ENCODE data around the gene IGSF1.

Gene IGSF1

GRCh38 chrX:131288738-131289511 is at the start of gene IGSF1:
Gene IGSF1 (minus strand): TSS chrX:131289306. CDS start chrX:131286674, 2,632 bp downstream.
- FAIRE-seq (no peak), DNase-seq (ENCODE audit: extremely low spot score, insufficient read length, low read depth) (no peak)

GRCh38 chrX:131332331-131332730 is 43.2 kb upstream of the IGSF1 start:
- no peak for FAIRE-seq
- DNase-seq (ENCODE audit: extremely low spot score, insufficient read length, low read depth), result no peak

GRCh38 chrX:131331152-131331551 is 42.0 kb upstream of the IGSF1 start:
- DNase-seq (ENCODE audit: extremely low spot score, insufficient read length, low read depth), result no peak
- FAIRE-seq, result no peak

- FAIRE-seq, result no peak
- DNase-seq (ENCODE audit: extremely low spot score, insufficient read length, low read depth), result no peak
These were observed 41.6 kb upstream of the IGSF1 start for GRCh38 chrX:131330735-131331134.

DNA sequence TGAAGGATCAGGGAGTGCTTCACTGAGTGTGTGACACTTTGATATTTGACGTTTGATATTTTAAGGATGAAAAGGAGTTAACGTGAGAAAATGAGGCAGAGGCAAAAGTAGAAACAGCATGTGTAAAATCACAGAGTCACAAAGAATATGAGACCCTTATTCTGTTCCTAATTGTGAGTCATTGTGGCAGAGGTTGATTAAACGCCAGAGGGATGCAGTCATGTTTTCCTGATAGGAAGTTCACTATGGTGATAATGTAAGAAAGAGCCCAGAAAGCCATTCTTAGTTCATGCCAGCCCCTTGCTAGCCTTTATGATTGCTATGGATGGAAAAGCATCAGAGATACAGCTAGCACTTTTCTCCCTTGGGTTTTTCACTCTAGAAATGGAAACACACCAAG is 33.5 kb upstream of the IGSF1 start:
- DNase-seq (ENCODE audit: extremely low spot score, insufficient read length, low read depth), result no peak
- FAIRE-seq, result no peak

- no peak for DNase-seq (ENCODE audit: extremely low spot score, insufficient read length, low read depth)
- no peak for FAIRE-seq
These were observed 28.2 kb upstream of the IGSF1 start for GRCh38 chrX:131317326-131317725.

- FAIRE-seq (no peak), DNase-seq (ENCODE audit: extremely low spot score, insufficient read length, low read depth) (no peak)
These were observed 27.2 kb upstream of the IGSF1 start for GRCh38 chrX:131316260-131316659.

GRCh38 chrX:131308980-131309379 is 19.9 kb upstream of the IGSF1 start:
- DNase-seq (ENCODE audit: extremely low spot score, insufficient read length, low read depth) (no peak), FAIRE-seq (no peak)

DNA sequence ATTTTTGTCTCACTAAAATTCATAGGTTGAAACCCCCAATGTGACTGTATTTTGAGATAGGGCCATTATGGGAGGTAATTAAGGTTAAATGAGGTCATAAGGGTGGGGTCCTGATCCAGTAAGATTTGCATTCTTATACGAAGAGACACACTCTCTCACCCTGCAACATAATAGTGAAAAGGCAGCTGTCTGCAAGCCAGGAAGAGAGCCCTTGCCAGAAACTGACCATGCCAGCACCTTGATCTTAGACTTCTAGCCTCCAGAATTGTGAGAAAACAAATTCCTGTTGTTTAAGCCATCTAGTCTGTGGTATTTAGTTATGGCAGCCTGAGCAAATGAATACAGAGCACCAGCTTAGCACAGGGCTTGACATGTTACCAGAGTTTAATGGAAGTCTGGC is 17.5 kb upstream of the IGSF1 start:
- FAIRE-seq (no peak), DNase-seq (ENCODE audit: extremely low spot score, insufficient read length, low read depth) (no peak)

GRCh38 chrX:131305926-131306325 is 16.8 kb upstream of the IGSF1 start:
- no peak for FAIRE-seq
- DNase-seq (ENCODE audit: extremely low spot score, insufficient read length, low read depth), result no peak

DNA sequence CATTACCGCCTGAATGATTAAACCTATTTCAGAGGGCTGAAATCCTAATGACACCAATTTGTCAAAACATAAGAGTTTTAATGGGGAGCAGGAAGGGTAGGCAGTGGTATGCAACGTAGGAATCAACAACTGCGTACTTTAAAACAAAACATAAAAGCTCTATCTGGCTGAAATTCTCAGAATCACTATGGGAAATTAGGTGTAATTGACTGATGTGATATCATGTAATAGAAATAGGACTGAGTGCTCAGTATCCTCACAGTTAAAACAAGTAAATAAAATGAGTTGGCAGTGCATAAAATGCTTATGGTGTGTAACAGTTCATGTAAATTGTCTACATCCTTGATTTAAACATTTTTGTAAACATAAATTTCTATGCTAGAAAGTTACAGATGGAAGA is 13.6 kb upstream of the IGSF1 start:
- DNase-seq (ENCODE audit: extremely low spot score, insufficient read length, low read depth), result no peak
- FAIRE-seq, result no peak

GRCh38 chrX:131301155-131301554 is 12.0 kb upstream of the IGSF1 start:
- DNase-seq (ENCODE audit: extremely low spot score, insufficient read length, low read depth) (no peak), FAIRE-seq (no peak)

GRCh38 chrX:131298846-131299245 is 9.7 kb upstream of the IGSF1 start:
- DNase-seq (ENCODE audit: extremely low spot score, insufficient read length, low read depth) (no peak), FAIRE-seq (peak; percentile 56)

DNA sequence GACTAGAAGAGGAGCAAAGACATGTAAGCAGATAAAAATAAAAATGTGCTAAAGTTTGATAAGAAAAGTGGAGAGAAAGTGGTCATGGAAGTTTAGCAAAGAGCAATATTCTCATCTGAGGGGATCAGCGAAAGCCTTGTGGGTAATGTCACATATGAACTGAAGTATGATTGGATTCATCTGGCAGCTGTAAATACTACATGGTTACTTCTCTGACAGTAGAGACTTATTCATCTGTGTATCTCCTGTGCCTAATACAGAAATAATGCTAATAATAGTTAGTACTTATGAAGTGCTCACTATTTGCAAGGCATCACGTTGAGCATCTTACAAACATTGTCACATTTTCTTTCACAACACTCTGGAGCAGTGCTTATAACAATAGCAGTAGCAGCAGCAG is 8.9 kb upstream of the IGSF1 start:
- no peak for FAIRE-seq
- no peak for DNase-seq (ENCODE audit: extremely low spot score, insufficient read length, low read depth)

DNA sequence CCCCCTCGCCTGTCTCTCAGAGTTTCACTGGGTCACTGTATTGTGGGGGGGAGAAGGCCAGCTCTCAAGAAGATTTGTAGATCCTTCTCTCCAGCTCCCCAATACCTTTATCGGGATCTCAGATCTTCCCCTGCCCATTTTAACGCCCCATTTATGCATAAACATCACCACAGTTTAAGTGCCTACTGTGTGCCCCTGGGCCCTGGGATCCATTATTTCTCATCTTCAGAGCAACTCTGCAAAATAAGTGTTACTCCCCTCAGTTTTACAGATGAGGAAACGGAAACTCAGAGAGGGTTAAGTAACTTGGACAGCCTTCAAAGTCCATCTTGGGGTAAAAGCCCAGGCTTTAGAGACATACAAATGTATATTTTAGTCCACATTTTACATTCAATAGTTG is 421 bp upstream of the IGSF1 start:
- DNase-seq (ENCODE audit: extremely low spot score, insufficient read length, low read depth) (no peak), FAIRE-seq (no peak)

- FAIRE-seq (no peak), DNase-seq (ENCODE audit: extremely low spot score, insufficient read length, low read depth) (no peak)
These were observed 918 bp downstream of the IGSF1 start for GRCh38 chrX:131288188-131288587.

DNA sequence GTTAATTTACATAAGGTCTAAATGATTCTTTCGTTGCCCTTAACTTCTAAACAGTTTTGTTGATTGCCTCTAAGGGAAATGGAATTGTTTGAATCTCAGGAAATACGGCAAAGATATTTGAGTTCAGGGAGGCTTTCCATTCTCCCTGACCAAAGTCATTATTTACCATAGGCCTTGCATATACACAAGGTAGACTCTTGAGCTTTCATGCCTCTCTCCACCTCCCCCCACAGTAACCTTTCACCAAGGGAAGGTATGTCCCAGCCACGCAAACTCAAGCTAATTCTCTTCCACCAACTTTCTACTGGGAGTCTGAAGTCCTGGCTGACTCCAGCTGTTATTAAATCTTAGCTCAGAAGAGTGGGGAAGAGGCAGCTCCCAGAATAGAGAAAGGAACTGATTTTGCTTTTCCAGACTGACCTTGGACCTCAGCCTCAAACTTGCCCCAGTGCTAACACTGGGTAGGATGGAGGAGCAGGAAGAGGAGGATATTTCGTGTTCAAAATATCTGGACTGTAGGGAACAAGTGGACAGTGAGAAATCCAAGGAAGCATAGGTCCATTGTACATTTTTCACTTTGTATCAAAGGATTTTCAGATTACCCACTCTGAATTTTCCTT is 1.4 kb downstream of the IGSF1 start:
- FAIRE-seq, result no peak

DNA sequence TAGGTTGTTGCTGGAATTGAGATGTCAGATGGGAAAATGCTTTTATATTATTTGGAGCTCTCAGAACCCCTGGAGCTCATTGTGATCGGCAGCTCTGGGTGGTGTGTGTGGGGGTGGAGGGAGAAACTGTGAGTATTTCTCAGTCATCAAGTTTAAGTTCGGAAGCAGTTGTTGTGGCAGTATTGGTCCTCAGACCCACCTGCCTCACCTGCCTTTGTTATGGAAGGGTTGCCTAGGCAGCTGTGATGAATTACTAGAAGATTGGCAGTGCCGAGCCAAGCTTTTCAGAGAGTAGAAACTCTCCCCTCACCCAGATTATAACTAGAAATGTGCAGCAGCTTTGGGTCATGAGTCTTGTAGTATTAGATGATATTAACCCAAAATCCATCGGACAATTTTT is 9.5 kb downstream of the IGSF1 start:
- FAIRE-seq (no peak), DNase-seq (ENCODE audit: extremely low spot score, insufficient read length, low read depth) (no peak)

More for the DNA sequence above, 1.4 kb downstream of the IGSF1 start:
- DNase-seq (ENCODE audit: extremely low spot score, insufficient read length, low read depth), result no peak

- no peak for DNase-seq (ENCODE audit: extremely low spot score, insufficient read length, low read depth)
- FAIRE-seq, result no peak
These were observed 9.9 kb downstream of the IGSF1 start for GRCh38 chrX:131279197-131279596.

DNA sequence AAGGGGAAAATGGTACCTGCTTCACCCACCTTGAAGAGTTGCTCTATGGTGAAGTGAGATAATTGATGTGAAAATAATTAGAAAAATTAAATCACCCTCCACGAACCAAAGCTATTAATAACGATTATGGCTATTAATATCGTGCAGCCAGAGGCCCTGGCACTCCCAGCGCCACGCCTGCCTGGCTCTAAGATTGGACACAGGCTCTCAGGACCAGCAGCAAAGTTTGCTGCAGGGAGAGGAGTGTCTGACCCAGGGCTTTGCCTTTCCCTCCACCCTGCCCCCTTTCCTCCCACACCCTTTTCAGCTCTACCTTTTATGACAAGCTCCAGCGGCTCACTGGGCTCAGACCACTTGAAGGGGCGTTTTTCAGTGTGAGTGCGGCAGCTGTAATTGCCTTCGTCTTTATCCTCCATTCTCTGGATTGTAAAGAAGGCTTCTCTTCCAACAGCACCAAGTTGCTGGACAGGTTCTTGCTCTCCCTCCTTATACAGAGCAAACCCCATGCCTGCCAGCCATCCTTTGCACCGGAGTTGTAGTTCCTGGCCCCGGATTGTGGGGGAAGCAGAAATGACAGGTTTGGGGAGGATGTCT is 11.5 kb downstream of the IGSF1 start:
- FAIRE-seq, result no peak
- DNase-seq (ENCODE audit: extremely low spot score, insufficient read length, low read depth), result no peak

DNA sequence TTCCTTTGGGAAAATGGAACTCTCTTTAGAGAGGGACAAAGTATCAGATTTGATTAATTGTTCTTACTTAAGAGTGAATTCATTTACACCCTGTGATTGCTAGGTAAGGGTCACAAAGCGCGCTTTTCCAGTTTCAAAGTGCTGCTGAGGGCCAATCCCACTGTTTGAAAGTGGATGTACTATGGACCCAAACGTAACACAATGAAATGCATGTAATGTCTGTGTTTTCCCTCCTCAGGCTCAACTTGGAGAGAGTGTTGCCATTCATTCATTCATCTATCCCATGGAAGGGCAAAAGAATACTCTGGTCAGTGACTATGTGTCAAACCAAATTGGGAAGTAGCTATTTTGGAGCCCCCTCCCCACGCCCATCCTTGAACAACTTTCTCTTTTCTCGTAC is 16.1 kb downstream of the IGSF1 start:
- DNase-seq (ENCODE audit: extremely low spot score, insufficient read length, low read depth), result no peak

More for the DNA sequence above, 16.1 kb downstream of the IGSF1 start:
- FAIRE-seq, result no peak
